Natural killer cell (primary cell): Measurements from ENCODE around the gene AMER2. TPM values are rescaled to one million over a fixed set of nuclear protein-coding genes. Genes with fewer than 3 reads are reported as not detected.

ENCODE experiments used
- ATAC-seq, 3 donors: fragments of 150-1000 bp in 2 of 3; fragments of 200-7000 bp in 1 of 3; cut with Tn5 transposase; 1 replicate in 1 of 3; 2 replicates in 2 of 3; pipeline ENCODE4 v1.10.0; 2021; ENCODE audit warnings: mild to moderate bottlenecking in 2 of 3, moderate library complexity in 2 of 3
- DNase-seq, 2 donors: peaks; one replicate each; pipeline versions ENCODE4 v3.0.0 to v3.0.0-alpha.2; 2013 to 2021; ENCODE audit warnings: mixed read lengths in 1 of 2
- H3K27ac ChIP-seq: one replicate; pipeline ENCODE4 v1.5.1; 2013; ENCODE audit warnings: mild to moderate bottlenecking, low read length
- H3K27me3 ChIP-seq: one replicate; pipeline ENCODE4 v1.6.1; 2013; ENCODE audit warnings: low read length; ENCODE audit not compliant: control insufficient read depth, insufficient read depth
- H3K36me3 ChIP-seq: one replicate; pipeline ENCODE4 v1.6.1; 2013; ENCODE audit warnings: low read length; ENCODE audit not compliant: control insufficient read depth, insufficient read depth
- H3K4me1 ChIP-seq: one replicate; pipeline ENCODE4 v1.6.1; 2013; ENCODE audit warnings: low read length; ENCODE audit not compliant: control insufficient read depth, insufficient read depth
- H3K4me3 ChIP-seq: one replicate; pipeline ENCODE4 v1.5.1; 2013; ENCODE audit warnings: low read length
- H3K9me3 ChIP-seq: one replicate; pipeline ENCODE4 v1.6.1; 2013; ENCODE audit warnings: low read length; ENCODE audit not compliant: control insufficient read depth, insufficient read depth
- H3K27ac Mint-ChIP-seq, 2 donors: one replicate each; pipeline ENCODE4 v1.8.0; 2022; ENCODE audit warnings: mild to moderate bottlenecking in 2 of 2, mixed read lengths in 2 of 2, moderate library complexity in 1 of 2
- H3K27me3 Mint-ChIP-seq, 2 donors: one replicate each; pipeline ENCODE4 v1.8.0; 2022; ENCODE audit warnings: low read depth in 2 of 2, mixed read lengths in 2 of 2
- H3K36me3 Mint-ChIP-seq: one replicate; pipeline ENCODE4 v1.8.0; 2022; ENCODE audit warnings: mixed read lengths
- H3K4me1 Mint-ChIP-seq, 2 donors: one replicate each; pipeline ENCODE4 v1.8.0; 2022; ENCODE audit warnings: mixed read lengths in 2 of 2
- H3K4me3 Mint-ChIP-seq: one replicate; pipeline ENCODE4 v1.8.0; 2022; ENCODE audit warnings: mild to moderate bottlenecking, moderate library complexity, mixed read lengths
- H3K9me3 Mint-ChIP-seq, 2 donors: one replicate each; pipeline ENCODE4 v1.8.0; 2022; ENCODE audit warnings: mixed read lengths in 2 of 2
- WGBS: methylation state at CpG from one replicate; pipeline ENCODE4 v1.1.7; 2013; ENCODE audit warnings: missing lambda C conversion rate; ENCODE audit not compliant: insufficient coverage; 5-methylcytosine and 5-hydroxymethylcytosine counted together
- intact Hi-C: fragments of 100-400 bp; cut with micrococcal nuclease; formaldehyde crosslinking; loops from one replicate; pipeline ENCODE4 v1.14.2; 2022
- total RNA-seq, 4 donors: library from RNA; stranded (reverse); fragments of 120-200 nt in 1 of 4; gene quantifications; one replicate each; pipeline versions ENCODE4 v1.2.3 to v1.2.4, GENCODE V29; 2013 to 2022
- TF ChIP-seq, protein P1 (sequence below): fragments of 200-600 bp; IDR thresholded peaks from one replicate; pipeline ENCODE4 v1.8.0; 2022; ENCODE audit warnings: antibody characterized with exemption

The AMER2 gene
- total RNA-seq, 3 donors from 2014 or later (not counting 1 experiment from before 2014, with no cell fraction given) = not detected

GRCh38 chr13:25192936-25193335, 20.8 kb upstream of the AMER2 start:
- Histone ChIP-seq H3K27me3 (no peaks in the 10 kb centered on the region), H3K27ac (no peak overlapping the region), H3K9me3 (no peaks in the 10 kb centered on the region), H3K4me1 (no peaks in the 10 kb centered on the region), H3K4me3 (no peak overlapping the region), H3K36me3 (no peaks in the 10 kb centered on the region)
- H3K27ac Mint-ChIP-seq = no peak overlapping the region
- no peaks in the 10 kb centered on the region for H3K9me3 Mint-ChIP-seq
- ATAC-seq = no peak
- H3K36me3 Mint-ChIP-seq = no peaks in the 10 kb centered on the region
- TF ChIP-seq, protein P1, sequence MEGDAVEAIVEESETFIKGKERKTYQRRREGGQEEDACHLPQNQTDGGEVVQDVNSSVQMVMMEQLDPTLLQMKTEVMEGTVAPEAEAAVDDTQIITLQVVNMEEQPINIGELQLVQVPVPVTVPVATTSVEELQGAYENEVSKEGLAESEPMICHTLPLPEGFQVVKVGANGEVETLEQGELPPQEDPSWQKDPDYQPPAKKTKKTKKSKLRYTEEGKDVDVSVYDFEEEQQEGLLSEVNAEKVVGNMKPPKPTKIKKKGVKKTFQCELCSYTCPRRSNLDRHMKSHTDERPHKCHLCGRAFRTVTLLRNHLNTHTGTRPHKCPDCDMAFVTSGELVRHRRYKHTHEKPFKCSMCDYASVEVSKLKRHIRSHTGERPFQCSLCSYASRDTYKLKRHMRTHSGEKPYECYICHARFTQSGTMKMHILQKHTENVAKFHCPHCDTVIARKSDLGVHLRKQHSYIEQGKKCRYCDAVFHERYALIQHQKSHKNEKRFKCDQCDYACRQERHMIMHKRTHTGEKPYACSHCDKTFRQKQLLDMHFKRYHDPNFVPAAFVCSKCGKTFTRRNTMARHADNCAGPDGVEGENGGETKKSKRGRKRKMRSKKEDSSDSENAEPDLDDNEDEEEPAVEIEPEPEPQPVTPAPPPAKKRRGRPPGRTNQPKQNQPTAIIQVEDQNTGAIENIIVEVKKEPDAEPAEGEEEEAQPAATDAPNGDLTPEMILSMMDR = no peak
- 82% methylated on average over 8 of the region's 8 CpGs for WGBS
- intact Hi-C loops = no loop called here
- peaks cover 21 to 61% of the 10 kb centered on the region in 2 donors for H3K27me3 Mint-ChIP-seq
- no peak for DNase-seq
- H3K4me3 Mint-ChIP-seq = no peak overlapping the region
- H3K4me1 Mint-ChIP-seq = no peaks in the 10 kb centered on the region

GRCh38 chr13:25192489-25192888, 20.4 kb upstream of the AMER2 start:
- no peaks in the 10 kb centered on the region for H3K36me3 ChIP-seq
- WGBS = 83% methylated on average over 7 of the region's 8 CpGs
- peaks cover 24 to 64% of the 10 kb centered on the region in 2 donors for H3K27me3 Mint-ChIP-seq
- no peaks in the 10 kb centered on the region for H3K36me3 Mint-ChIP-seq
- TF ChIP-seq, protein P1 = no peak
- no peak overlapping the region for H3K4me3 ChIP-seq
- H3K9me3 Mint-ChIP-seq = no peaks in the 10 kb centered on the region
- no peaks in the 10 kb centered on the region for H3K4me1 Mint-ChIP-seq
- no peaks in the 10 kb centered on the region for H3K4me1 ChIP-seq
- no peak overlapping the region for H3K27ac ChIP-seq
- no peak for ATAC-seq
- no peaks in the 10 kb centered on the region for H3K27me3 ChIP-seq
- H3K27ac Mint-ChIP-seq = no peak overlapping the region
- intact Hi-C loops = no loop called here
- H3K9me3 ChIP-seq = no peaks in the 10 kb centered on the region
- DNase-seq = no peak
- H3K4me3 Mint-ChIP-seq = no peak overlapping the region

- Mint-ChIP-seq H3K4me1 (no peaks in the 10 kb centered on the region), H3K9me3 (no peaks in the 10 kb centered on the region), H3K4me3 (no peak overlapping the region), H3K27me3 (peaks cover 24 to 64% of the 10 kb centered on the region in 2 donors), H3K27ac (no peak overlapping the region), H3K36me3 (no peaks in the 10 kb centered on the region)
- Histone ChIP-seq H3K27ac (no peak overlapping the region), H3K4me3 (no peak overlapping the region), H3K36me3 (no peaks in the 10 kb centered on the region), H3K27me3 (no peaks in the 10 kb centered on the region), H3K9me3 (no peaks in the 10 kb centered on the region), H3K4me1 (no peaks in the 10 kb centered on the region)
- TF ChIP-seq, protein P1 = no peak
- WGBS = 90% methylated on average over 2 of the region's 2 CpGs
- DNase-seq (no peak), ATAC-seq (no peak)
- intact Hi-C loops = no loop called here
Observed at GRCh38 chr13:25192052-25192451, 20.0 kb upstream of the AMER2 start.

GRCh38 chr13:25190771-25191170, 18.7 kb upstream of the AMER2 start:
- Histone ChIP-seq H3K4me1 (no peaks in the 10 kb centered on the region), H3K36me3 (no peaks in the 10 kb centered on the region), H3K4me3 (no peak overlapping the region), H3K9me3 (no peaks in the 10 kb centered on the region), H3K27ac (no peak overlapping the region), H3K27me3 (no peaks in the 10 kb centered on the region)
- Mint-ChIP-seq H3K36me3 (no peaks in the 10 kb centered on the region), H3K27me3 (peaks cover 24 to 54% of the 10 kb centered on the region in 2 donors), H3K4me1 (no peaks in the 10 kb centered on the region), H3K4me3 (no peak overlapping the region), H3K27ac (no peak overlapping the region), H3K9me3 (no peaks in the 10 kb centered on the region)
- no peak for DNase-seq
- no peak for ATAC-seq
- TF ChIP-seq, protein P1 = no peak
- intact Hi-C loops = no loop called here
- WGBS = 50% methylated on average over 4 of the region's 4 CpGs
